GM18507 (cell line): ENCODE results near the gene EFTUD2.
"Not testable (repeated sequence)": the region's sequence is repeated elsewhere in the genome, so short reads cannot be mapped to it uniquely, and the experiment has no call there.

Experiments used
- DNase-seq: peaks from one replicate; pipeline ENCODE4 v3.0.0; 2011; ENCODE audit warnings: low read depth; ENCODE audit not compliant: insufficient read length; ENCODE audit errors: extremely low spot score
- FAIRE-seq: peaks from 2 replicates; lab custom pipeline; 2011; peaks lifted over from hg19 to GRCh38; lab: Jason Lieb, UNC

EFTUD2 gene

GRCh38 chr17:44827863-44828262, 71.4 kb downstream of the EFTUD2 start:
- no peak for FAIRE-seq
- no peak for DNase-seq

DNA sequence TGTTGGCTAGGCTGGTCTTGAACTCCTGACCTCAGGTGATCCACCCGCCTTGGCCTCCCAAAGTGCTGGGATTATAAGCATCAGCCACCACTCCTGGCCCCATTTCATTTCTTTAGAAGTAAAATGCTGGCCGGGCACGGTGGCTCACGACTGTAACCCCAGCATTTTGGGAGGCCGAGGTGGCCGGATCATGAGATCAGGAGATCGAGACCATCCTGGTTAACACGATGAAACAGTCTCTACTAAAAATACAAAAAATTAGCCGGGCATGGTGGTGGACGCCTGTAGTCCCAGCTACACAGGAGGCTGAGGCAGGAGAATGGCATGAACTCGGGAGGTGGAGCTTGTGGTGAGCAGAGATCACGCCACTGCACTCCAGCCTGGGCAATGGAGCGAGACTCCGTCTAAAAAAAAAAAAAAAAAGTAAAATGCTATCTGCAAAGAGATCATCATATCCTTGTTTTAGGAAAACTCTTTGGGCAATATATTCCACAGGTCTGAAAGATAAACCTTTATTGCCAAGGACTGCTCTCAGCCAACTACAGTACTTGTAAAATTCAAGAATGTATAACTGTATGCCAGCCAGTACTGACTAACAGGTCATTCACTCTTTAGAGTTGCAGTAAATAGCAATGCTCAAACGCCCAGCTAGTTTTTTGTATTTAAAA, 73.0 kb downstream of the EFTUD2 start:
- DNase-seq (no peak), FAIRE-seq (no peak)

- DNase-seq, FAIRE-seq: not testable (repeated sequence)
Measured at GRCh38 chr17:44825236-44825635, 74.0 kb downstream of the EFTUD2 start.

GRCh38 chr17:44820631-44821212, 78.5 kb downstream of the EFTUD2 start:
- FAIRE-seq, result no peak
- DNase-seq, result no peak

GRCh38 chr17:44818508-44818907, 80.7 kb downstream of the EFTUD2 start:
- not testable (repeated sequence) for FAIRE-seq, DNase-seq

DNA sequence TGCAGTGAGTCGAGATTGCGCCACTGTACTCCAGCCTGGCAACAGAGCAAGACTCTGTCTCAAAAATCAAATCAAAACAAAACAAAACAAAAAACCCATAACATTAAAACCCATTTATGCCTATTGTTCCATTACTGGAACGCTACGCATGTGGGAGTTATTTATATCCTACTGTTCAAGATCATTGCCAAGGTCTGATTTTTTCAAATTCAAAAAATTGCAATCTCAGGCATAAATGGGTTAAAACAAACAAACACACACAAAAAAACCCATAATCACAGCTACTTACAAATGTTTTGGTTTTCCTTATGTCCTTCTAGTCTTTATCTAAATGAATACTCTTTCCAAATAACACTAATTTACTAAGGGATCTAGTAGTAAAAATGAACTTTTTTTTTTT, 87.0 kb downstream of the EFTUD2 start:
- no peak for DNase-seq
- no peak for FAIRE-seq

- not testable (repeated sequence) for FAIRE-seq, DNase-seq
Measured at GRCh38 chr17:44808656-44809388, 90.4 kb downstream of the EFTUD2 start.

DNA sequence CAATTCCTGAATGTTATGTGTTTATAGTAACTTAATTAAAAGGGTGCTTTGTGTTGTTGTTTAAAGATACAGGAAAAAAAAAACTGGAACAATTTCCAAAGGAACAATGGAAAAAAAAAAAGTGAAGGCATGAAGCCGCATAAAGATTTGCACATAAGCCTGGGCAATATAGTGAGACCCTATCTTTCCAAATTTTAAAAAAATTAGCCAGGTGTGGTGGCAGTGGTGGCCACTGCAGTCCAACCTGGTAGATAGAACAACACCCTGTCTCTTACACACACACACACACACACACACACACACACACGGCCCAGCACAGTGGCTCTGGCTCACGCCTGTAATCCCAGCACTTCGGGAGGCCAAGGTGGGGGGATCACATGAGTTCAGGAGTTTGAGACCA, 91.1 kb downstream of the EFTUD2 start:
- FAIRE-seq (no peak), DNase-seq (no peak)

DNA sequence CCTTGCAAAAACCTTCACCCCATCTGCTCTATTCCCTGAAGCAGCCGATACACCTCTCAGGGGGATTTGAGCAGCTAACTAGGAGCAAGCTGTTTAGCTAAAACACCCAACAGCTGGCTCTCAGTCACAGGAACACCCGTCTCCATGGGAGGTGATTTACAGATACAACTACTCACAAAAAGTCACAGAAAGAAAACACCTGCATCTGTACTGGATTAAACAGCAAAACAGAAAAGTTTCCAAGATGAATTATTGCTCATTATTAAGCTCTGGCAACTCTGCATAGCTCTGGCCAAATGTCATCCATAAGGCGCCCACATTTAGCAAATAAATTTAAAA, 91.5 kb downstream of the EFTUD2 start:
- FAIRE-seq (no peak), DNase-seq (no peak)

- no peak for FAIRE-seq
- no peak for DNase-seq
Measured at GRCh38 chr17:44807093-44807816, 92.0 kb downstream of the EFTUD2 start.

- FAIRE-seq (no peak), DNase-seq (no peak)
Measured at GRCh38 chr17:44804302-44805089, 94.7 kb downstream of the EFTUD2 start.

DNA sequence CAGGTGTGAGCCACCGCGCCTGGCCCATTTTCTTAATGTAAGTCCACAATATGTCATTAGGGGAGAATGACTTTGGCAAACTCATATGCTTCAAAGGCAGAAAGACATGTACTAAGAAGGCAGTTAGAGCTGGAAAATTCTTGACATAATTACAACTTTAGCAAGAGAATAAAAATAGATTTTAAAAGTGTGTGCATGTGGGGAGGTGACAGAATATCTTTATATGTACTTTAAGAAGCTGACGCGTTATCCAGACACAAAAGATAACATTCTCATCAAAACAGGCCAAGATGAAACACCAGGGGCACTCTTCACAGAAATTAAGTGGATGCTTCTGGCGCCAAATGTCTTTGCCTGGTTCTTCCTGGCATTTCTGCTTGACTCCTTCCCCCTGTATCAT, 97.4 kb downstream of the EFTUD2 start:
- DNase-seq, result no peak
- no peak for FAIRE-seq
